ENCODE measurements around the gene KRTAP10-11.

DNA sequence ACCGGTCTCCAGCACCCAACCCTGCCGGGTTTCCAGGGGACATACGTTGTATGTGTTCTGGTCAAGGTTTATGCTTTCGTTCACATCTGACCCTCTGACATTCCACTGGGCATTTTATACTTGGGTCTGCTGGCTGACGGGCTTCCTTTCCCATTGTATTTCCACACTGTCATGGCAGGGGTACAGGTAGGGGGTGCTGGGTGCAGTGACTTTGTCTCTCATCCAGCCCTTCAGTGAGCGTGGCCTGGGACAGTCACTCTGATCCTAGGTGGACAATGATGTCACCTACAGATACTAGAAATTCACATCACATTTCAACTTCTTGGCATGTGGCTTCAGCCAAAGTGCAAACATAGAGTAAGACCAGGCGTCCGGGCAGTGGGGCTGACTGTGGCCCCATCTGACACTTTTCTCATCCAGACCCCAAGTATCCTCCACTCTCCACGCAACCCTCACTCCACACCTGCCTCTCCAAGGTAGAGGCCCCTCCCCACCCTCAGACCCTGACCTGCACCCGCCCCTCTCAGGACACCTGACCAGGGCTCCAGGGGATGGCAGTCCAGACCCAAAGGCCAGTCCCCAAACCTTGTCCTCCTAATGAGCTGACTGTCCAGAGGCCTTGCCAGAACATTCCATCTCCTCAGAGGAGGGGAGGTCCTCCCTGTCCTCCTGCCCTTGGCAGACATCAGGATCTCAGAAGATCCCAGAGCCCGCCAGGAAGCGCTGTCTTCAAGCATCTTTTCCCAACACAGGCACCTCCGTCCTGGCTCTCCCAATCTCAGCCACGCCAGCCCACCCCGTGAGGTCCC, 9.8 kb upstream of the KRTAP10-11 start:
- TF ChIP-seq POLR2A (IDR thresholded peaks at IDR 0.05) = no peak
- TF ChIP-seq, protein P1, sequence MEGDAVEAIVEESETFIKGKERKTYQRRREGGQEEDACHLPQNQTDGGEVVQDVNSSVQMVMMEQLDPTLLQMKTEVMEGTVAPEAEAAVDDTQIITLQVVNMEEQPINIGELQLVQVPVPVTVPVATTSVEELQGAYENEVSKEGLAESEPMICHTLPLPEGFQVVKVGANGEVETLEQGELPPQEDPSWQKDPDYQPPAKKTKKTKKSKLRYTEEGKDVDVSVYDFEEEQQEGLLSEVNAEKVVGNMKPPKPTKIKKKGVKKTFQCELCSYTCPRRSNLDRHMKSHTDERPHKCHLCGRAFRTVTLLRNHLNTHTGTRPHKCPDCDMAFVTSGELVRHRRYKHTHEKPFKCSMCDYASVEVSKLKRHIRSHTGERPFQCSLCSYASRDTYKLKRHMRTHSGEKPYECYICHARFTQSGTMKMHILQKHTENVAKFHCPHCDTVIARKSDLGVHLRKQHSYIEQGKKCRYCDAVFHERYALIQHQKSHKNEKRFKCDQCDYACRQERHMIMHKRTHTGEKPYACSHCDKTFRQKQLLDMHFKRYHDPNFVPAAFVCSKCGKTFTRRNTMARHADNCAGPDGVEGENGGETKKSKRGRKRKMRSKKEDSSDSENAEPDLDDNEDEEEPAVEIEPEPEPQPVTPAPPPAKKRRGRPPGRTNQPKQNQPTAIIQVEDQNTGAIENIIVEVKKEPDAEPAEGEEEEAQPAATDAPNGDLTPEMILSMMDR (IDR thresholded peaks at IDR 0.05) = no peak

All from breast epithelium (tissue), 3 donors.